Brain microvascular endothelial cell (primary cell): ENCODE results near the gene MAPKAPK2.

Experiments used
- DNase-seq: peaks from one replicate; pipeline ENCODE4 v3.0.0-alpha.2; 2020
- H3K27ac ChIP-seq: fragments of 250-450 bp; sonication (Bioruptor Pico); 2 replicates; pipeline ENCODE4 v1.5.1; 2020; ENCODE audit warnings: mild to moderate bottlenecking, moderate library complexity
- H3K27me3 ChIP-seq: fragments of 250-450 bp; sonication (Bioruptor Pico); replicated peaks from 2 replicates; pipeline ENCODE4 v1.5.1; 2020; ENCODE audit warnings: mild to moderate bottlenecking
- H3K36me3 ChIP-seq: fragments of 250-450 bp; sonication (Bioruptor Pico); replicated peaks from 2 replicates; pipeline ENCODE4 v1.5.1; 2020; ENCODE audit warnings: mild to moderate bottlenecking
- H3K4me3 ChIP-seq: 2 replicates; pipeline ENCODE4 v1.5.1; 2011; ENCODE audit warnings: low read depth, mild to moderate bottlenecking, control low read depth, low read length, moderate library complexity
- in situ Hi-C: cut with HindIII; loops from 2 replicates; pipeline ENCODE4 v1.10.0; 2017; ENCODE audit warnings: low sequenced_read_pairs, low pct_ligation_motif_present
- TF ChIP-seq, protein P1 (sequence below): IDR thresholded peaks from 2 replicates; pipeline ENCODE4 v1.5.1; 2011; ENCODE audit warnings: low read depth, mild to moderate bottlenecking, moderate library complexity, low read length, control low read depth, inconsistent platforms; ENCODE audit errors: missing control alignments

MAPKAPK2 gene

GRCh38 chr1:206663362-206663761 lies 21.3 kb upstream of the MAPKAPK2 start:
- H3K27ac ChIP-seq: no peak overlapping the region
- no peaks in the 10 kb centered on the region for H3K36me3 ChIP-seq
- in situ Hi-C loops: no loop called here
- H3K4me3 ChIP-seq: no peak overlapping the region
- H3K27me3 ChIP-seq: peaks cover 17% of the 10 kb centered on the region
- TF ChIP-seq, protein P1, sequence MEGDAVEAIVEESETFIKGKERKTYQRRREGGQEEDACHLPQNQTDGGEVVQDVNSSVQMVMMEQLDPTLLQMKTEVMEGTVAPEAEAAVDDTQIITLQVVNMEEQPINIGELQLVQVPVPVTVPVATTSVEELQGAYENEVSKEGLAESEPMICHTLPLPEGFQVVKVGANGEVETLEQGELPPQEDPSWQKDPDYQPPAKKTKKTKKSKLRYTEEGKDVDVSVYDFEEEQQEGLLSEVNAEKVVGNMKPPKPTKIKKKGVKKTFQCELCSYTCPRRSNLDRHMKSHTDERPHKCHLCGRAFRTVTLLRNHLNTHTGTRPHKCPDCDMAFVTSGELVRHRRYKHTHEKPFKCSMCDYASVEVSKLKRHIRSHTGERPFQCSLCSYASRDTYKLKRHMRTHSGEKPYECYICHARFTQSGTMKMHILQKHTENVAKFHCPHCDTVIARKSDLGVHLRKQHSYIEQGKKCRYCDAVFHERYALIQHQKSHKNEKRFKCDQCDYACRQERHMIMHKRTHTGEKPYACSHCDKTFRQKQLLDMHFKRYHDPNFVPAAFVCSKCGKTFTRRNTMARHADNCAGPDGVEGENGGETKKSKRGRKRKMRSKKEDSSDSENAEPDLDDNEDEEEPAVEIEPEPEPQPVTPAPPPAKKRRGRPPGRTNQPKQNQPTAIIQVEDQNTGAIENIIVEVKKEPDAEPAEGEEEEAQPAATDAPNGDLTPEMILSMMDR: no peak
- DNase-seq: no peak

- Histone ChIP-seq H3K36me3 (no peaks in the 10 kb centered on the region), H3K4me3 (no peak overlapping the region), H3K27me3 (peaks cover 17% of the 10 kb centered on the region), H3K27ac (no peak overlapping the region)
- DNase-seq: peak; percentile 44
- TF ChIP-seq, protein P1: peak; percentile 82
- in situ Hi-C loops: no loop called here
Observed at GRCh38 chr1:206663832-206664652, 20.7 kb upstream of the MAPKAPK2 start.

DNA sequence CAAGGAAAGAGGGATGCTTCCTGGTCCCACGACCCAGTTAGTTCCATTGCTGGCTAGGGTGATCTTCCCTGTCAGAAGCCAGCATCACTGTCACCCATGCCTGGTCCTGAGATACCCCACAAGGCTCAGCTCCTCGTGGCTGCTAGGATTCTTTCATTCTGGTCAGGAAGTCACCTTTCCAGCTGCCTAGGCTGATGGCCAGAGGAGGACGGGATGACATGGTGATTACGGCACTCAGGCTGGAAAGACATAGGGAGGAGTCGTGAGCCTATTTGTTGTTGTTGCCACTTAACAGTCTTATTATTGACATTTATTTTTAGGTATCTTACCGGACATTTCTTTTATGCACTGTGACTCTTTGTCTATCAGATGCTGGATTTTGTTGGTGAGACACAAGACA lies 20.0 kb upstream of the MAPKAPK2 start:
- H3K4me3 ChIP-seq: no peak overlapping the region
- TF ChIP-seq, protein P1: no peak
- H3K36me3 ChIP-seq: no peaks in the 10 kb centered on the region
- no peak for DNase-seq
- H3K27ac ChIP-seq: no peak overlapping the region
- H3K27me3 ChIP-seq: peaks cover 17% of the 10 kb centered on the region
- in situ Hi-C loops: no loop called here

DNA sequence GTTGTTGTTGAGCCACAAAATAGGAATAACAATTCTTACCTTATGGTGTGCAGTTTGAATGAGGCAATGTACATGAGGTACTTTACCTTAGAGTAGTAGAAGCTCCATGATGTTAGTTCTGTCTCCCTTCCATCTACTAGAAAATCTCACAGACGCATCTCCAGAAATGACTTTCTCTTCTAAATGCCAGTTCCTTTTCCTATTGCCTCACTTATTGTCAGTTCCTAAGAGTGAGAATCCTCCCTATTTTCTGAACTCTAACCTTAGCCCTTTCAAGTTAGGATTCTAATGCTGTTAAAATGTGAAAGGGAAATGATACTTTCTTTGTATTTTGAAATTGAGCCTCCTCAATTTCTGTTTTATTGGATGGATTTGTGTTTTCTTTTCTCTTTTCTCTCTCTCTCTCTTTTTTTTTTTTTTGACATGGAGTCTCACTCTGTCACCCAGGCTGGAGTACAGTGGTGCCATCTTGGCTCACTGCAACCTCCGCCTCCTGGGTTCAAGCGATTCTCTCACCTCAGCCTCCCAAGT lies 18.6 kb upstream of the MAPKAPK2 start:
- H3K27ac ChIP-seq: no peak overlapping the region
- in situ Hi-C loops: no loop called here
- TF ChIP-seq, protein P1: no peak
- H3K4me3 ChIP-seq: no peak overlapping the region
- no peak for DNase-seq
- H3K27me3 ChIP-seq: peaks cover 17% of the 10 kb centered on the region
- H3K36me3 ChIP-seq: no peaks in the 10 kb centered on the region

DNA sequence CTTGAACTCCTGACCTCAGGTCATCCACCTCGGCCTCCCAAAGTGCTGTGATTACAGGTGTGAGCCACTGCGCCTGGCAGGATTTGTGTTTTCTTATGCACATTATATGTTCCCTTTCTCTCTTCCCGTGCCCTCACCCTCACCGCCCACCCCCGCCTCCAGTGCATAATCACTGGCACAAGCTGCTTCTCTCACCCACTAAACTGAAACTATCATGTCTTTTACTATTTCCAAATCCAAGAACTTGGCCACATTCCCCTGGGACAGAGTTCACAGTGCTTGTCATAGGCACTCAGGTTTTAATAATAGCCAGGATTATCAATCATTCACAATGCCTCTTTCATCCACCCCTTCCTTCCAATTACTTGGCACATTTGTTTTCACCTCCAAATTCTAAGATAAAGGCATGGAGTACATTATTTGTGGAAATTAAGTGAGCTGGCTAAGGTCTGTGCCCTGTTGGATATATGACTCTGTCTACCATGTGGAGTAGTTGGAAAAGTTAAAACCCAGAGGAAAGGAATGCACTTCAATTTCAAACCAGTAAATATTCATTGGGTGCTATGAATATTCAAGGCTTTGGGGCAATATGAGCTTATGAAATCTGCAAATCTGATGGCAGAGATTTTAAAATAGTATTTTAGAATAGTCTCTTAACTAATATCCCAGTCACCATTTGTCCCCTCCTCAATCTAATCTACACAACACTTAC lies 17.6 kb upstream of the MAPKAPK2 start:
- no peaks in the 10 kb centered on the region for H3K36me3 ChIP-seq
- TF ChIP-seq, protein P1: no peak
- H3K27ac ChIP-seq: no peak overlapping the region
- in situ Hi-C loops: no loop called here
- DNase-seq: no peak
- no peak overlapping the region for H3K4me3 ChIP-seq
- peaks cover 16% of the 10 kb centered on the region for H3K27me3 ChIP-seq
